ENCODE results near the gene UBR3.

UBR3 gene

DNA sequence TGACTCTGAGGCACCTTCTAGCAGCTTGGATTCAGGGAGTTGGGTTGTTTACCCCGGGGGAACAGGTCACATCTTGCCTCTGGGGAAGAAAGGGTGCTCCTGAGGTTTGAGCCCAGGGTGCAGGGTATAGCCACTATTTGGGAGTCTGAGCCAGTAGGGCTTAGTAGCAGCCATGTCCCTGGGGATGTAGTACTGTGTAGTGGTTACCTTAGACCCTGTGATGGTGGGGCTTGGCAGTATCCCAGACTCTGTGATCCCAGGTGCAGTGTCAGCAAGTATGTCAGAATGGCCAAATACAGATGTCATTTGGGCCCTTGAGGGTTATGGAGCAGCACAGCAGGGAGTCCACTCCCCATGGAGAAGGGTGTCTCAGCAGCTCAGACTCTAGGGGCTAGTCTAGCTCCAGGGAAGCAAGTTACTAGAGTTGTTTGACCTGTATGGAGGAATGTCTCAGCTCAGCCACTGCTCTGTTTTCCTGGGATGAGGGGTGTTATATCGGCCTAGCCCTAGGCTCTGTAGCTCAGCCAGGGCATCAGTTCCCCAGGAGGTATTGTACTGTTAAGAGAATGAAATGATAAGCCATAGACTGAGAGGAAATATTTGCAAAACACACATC lies 151.3 kb downstream of the UBR3 start:
- no peak overlapping the region for H3K4me3 Mint-ChIP-seq
- H3K9me3 Mint-ChIP-seq, result peaks cover 21% of the 10 kb centered on the region
- no peak overlapping the region for H3K27ac Mint-ChIP-seq
- peaks cover 6% of the 10 kb centered on the region for H3K4me1 Mint-ChIP-seq
- DNase-seq (ENCODE audit: low spot score in 2 of 2) (no peak), ATAC-seq (peak; percentile 11)
- H3K36me3 Mint-ChIP-seq, result peaks cover 34% of the 10 kb centered on the region

DNA sequence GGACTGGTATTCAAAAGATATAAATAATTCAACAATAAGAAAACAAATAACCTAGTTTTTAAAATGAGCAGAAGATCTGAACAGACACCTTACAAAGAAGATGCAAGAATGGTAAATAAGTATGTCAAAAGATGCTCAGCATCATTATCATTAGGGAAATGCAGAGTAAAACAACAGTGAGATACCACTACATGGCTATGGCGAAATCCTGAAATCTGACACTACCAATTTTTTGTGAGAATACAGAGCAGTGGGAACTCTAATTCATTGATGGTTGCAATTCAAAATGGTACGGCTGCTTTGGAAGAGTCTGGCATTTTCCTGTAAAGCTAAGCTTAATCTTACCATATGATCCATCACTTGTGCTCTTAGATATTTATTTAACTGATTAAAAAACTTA lies 151.8 kb downstream of the UBR3 start:
- Mint-ChIP-seq H3K9me3 (peaks cover 21% of the 10 kb centered on the region), H3K4me3 (no peak overlapping the region), H3K27ac (no peak overlapping the region), H3K36me3 (peaks cover 34% of the 10 kb centered on the region), H3K4me1 (peaks cover 6% of the 10 kb centered on the region)
- ATAC-seq (no peak), DNase-seq (ENCODE audit: low spot score in 2 of 2) (no peak)

DNA sequence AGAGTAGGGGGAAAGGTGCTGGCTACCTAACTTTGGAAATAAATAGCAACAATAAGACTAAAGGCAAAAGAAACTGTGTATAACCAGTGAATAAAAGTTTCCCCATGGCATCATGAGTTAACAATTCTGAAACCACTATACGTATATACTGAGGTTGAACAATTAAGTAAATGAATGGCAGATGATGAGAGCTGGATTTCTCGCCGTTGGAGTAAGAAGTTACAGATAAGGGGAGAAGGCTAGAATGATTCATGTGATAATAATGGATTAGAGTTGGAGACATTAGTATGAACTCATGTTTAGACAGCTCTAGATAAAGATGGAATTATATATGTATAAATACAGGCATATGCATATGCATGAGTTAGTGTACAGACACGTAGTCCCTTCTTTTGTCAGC lies 152.7 kb downstream of the UBR3 start:
- Mint-ChIP-seq H3K9me3 (peaks cover 17% of the 10 kb centered on the region), H3K36me3 (peaks cover 27% of the 10 kb centered on the region), H3K4me1 (peaks cover 6% of the 10 kb centered on the region), H3K4me3 (no peak overlapping the region), H3K27ac (no peak overlapping the region)
- no peak for DNase-seq (ENCODE audit: low spot score in 2 of 2)
- no peak for ATAC-seq

DNA sequence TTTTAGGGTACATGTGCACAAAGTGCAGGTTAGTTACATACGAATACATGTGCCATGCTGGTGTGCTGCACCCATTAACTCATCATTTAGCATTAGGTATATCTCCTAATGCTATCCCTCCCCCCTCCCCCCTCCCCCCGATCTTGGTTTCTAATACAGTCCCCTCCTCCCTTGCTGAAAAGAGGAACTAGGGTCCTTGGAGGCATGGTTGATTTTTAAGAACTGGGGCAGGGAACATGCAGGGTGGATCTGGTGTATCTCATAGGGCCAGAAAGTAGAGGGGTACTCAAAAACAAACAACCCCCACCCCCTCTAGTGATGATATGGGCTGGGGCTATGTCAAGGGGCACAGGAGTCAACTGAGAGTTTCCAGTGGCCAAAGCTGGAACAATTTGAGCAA lies 153.4 kb downstream of the UBR3 start:
- ATAC-seq, result no peak
- peaks cover 6% of the 10 kb centered on the region for H3K4me1 Mint-ChIP-seq
- H3K27ac Mint-ChIP-seq, result no peak overlapping the region
- H3K4me3 Mint-ChIP-seq, result no peak overlapping the region
- H3K36me3 Mint-ChIP-seq, result peaks cover 21% of the 10 kb centered on the region
- no peak for DNase-seq (ENCODE audit: low spot score in 2 of 2)
- H3K9me3 Mint-ChIP-seq, result peaks cover 11% of the 10 kb centered on the region

DNA sequence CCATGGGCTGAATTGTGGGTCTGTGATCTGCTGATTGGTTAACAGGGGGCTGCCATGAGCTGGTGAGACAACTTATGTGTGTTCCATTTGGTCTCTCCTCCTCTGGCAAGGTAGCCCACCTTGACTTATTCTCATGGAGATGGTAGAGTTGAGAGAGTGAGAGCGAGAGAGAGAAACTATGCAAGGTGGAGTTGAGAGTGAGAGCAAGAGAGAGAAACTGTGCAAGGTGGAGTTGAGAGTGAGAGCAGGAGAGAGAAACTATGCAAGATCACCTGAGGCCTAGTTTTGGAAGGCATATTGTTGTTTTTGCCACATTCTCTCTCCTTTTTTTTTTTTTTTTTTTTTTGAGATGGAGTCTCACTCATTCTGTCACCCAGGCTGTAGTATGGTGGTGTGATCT lies 155.7 kb downstream of the UBR3 start:
- peaks cover 17% of the 10 kb centered on the region for H3K36me3 Mint-ChIP-seq
- DNase-seq (ENCODE audit: low spot score in 2 of 2) (no peak), ATAC-seq (no peak)
- no peak overlapping the region for H3K27ac Mint-ChIP-seq
- peaks cover 6% of the 10 kb centered on the region for H3K4me1 Mint-ChIP-seq
- no peak overlapping the region for H3K4me3 Mint-ChIP-seq
- H3K9me3 Mint-ChIP-seq, result no peaks in the 10 kb centered on the region

DNA sequence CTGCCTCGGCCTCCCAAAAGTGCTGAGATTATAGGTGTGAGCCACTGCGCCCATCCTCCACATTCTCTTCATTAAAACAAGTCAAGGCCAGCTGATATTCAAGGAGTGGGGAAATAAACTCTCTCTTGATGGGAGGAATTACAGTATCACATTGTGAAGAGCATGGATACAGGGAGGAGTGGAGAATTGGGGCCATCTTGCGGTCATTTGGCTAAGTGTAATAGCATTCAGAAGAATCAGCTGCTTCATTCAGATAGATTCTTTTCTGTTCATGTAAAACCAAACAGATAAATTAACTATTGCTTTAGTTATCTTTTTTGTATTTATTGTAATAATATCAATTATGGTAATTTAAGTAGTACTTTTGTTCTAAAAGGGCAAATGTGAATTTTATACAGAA lies 156.3 kb downstream of the UBR3 start:
- ATAC-seq (no peak), DNase-seq (ENCODE audit: low spot score in 2 of 2) (no peak)
- Mint-ChIP-seq H3K36me3 (peaks cover 19% of the 10 kb centered on the region), H3K27ac (no peak overlapping the region), H3K4me1 (peaks cover 6% of the 10 kb centered on the region), H3K4me3 (no peak overlapping the region), H3K9me3 (no peaks in the 10 kb centered on the region)

DNA sequence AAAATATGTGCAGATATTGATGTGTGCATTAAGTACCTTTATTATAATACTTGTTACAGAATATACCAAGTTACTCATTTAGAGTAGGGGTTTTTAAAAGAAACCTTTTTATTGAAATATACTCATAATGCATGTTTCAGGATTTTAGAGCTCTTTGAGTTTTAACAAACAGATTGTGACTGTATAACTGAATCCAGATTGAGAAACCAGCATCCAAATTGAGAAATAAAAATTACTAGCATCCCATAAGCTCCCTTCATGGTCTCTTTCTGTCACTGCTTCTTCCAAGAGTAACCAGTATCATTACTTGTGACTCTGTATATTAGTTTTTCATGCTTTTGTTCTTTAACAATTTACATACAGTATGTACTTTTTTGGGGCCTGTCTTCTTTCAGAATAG lies 156.9 kb downstream of the UBR3 start:
- Mint-ChIP-seq H3K27ac (no peak overlapping the region), H3K36me3 (peaks cover 20% of the 10 kb centered on the region), H3K4me1 (peaks cover 6% of the 10 kb centered on the region), H3K9me3 (no peaks in the 10 kb centered on the region), H3K4me3 (no peak overlapping the region)
- ATAC-seq (no peak), DNase-seq (ENCODE audit: low spot score in 2 of 2) (no peak)

DNA sequence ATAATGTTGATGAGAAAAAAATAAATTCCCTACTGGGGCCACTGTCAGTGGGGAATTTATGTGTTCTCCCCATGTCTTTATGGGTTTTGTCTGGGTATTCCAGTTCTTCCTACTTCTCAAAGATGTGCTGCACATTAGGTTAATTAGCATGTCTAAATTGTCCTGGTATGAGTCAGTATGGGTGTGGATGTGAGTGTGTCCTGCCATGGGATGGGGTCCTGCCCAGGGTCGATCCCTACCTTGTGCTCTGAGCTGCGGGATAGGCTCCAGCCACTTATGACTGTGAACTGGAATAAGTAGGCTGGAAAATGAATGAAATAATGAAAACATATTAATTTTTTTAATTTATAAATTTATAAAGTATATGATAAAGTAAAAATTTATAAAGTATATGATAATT lies 167.5 kb downstream of the UBR3 start:
- Mint-ChIP-seq H3K27ac (no peak overlapping the region), H3K9me3 (no peaks in the 10 kb centered on the region), H3K36me3 (peaks cover 18% of the 10 kb centered on the region), H3K4me1 (no peaks in the 10 kb centered on the region), H3K4me3 (no peak overlapping the region)
- DNase-seq (ENCODE audit: low spot score in 2 of 2), result no peak
- ATAC-seq, result no peak

DNA sequence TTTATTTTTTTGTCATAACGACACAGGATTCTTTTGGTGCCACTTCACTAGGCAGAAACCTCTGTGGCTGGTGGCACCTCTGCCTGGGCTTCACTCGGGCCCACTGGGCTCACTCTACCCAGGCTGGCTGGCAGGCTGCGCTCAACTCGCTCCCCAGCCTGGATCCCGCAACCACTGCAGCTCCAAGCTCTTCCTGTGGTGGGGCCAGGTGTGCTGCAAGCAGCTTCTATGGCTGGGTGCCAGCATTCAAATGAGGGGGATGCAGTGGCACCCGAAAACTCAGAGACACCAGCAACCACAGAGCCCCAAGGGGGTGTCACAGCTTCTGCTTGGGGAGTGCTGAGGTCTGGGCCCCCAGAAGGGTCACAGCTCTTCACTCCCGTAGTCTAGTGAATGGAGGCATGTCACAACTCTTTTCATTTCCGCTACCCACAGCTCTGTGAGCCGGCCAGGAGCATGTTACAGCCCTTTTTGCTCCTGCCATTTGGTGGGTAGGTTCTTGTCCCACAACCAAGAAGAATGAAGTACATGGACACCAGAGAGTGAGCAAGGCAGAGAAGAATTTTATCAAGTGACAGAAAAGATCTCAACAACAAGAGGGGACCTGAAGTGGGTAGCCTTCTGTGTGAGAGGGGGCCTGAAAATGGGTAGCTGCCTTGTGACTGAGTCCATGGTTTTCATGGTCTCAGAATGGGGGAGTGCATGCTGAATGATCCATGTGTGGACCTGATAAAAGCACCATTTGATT lies 170.1 kb downstream of the UBR3 start:
- H3K9me3 Mint-ChIP-seq, result no peaks in the 10 kb centered on the region
- H3K4me3 Mint-ChIP-seq, result no peak overlapping the region
- peaks cover 32% of the 10 kb centered on the region for H3K36me3 Mint-ChIP-seq
- ATAC-seq (no peak), DNase-seq (ENCODE audit: low spot score in 2 of 2) (no peak)
- H3K27ac Mint-ChIP-seq, result no peak overlapping the region
- H3K4me1 Mint-ChIP-seq, result no peaks in the 10 kb centered on the region

DNA sequence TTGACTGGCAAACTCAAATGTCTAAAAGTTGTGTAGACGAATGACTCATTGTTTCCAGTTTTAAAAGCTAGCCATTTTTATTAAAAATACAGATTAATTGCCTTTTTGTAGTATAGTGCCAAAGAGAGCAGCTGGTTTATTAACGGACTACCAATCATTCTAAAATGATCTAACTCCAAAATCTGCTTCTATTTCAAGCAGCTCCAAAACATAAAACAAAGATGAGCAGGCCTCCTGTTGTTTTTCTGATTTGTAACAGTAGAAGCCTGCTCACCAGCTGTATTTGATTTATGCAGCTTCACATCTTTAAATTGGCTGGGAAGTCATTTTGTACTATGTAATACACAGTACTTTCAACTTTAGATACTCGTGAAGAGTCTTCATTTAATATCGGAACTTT lies 171.8 kb downstream of the UBR3 start:
- peaks cover 32% of the 10 kb centered on the region for H3K36me3 Mint-ChIP-seq
- no peaks in the 10 kb centered on the region for H3K4me1 Mint-ChIP-seq
- ATAC-seq, result no peak

DNA sequence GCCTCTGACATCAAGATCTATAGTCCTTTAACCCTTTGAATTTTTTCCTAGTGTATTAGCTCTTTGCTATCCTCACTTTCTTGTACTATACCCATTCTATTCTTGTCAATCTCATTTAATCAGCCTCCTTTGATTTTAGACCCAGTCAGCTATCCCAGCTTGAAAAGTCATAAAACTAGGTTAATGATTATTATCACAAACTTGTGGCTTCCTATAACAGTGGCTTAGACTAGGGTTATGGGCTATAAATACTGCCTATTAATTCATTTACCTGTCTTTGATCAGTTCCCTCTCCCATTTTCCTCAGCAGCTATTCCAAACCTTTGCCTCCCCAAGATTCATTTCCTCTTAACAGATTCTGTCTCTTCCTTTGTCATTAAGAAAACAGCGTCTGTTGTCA lies 174.8 kb downstream of the UBR3 start:
- Mint-ChIP-seq H3K4me3 (no peak overlapping the region), H3K36me3 (peaks cover 40% of the 10 kb centered on the region), H3K27ac (no peak overlapping the region), H3K4me1 (no peaks in the 10 kb centered on the region), H3K9me3 (no peaks in the 10 kb centered on the region)
- DNase-seq (ENCODE audit: low spot score in 2 of 2) (no peak), ATAC-seq (no peak)

More for the DNA sequence above, 171.8 kb downstream of the UBR3 start:
- DNase-seq (ENCODE audit: low spot score in 2 of 2), result no peak
- Mint-ChIP-seq H3K27ac (no peak overlapping the region), H3K9me3 (no peaks in the 10 kb centered on the region), H3K4me3 (no peak overlapping the region)

DNA sequence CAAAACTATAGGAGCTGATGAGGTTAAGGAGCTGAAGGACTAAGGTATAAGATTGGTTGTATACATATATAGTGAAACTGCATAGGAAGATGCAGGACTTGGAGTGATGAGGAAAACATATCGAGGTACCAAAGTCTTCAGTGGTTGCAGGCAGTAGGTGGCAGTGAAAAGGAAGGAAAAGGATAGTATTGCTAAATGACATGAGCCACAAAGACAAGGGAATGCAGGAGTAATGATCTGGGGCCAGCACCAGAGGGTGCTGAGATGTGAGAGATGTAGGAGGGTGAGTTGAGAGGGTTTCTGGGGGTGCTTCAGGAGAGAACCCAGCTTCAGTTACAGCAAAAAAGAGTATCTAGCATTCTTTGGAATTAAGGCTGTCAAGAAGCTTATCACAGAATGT lies 178.4 kb downstream of the UBR3 start:
- no peak overlapping the region for H3K4me3 Mint-ChIP-seq
- no peak overlapping the region for H3K27ac Mint-ChIP-seq
- no peaks in the 10 kb centered on the region for H3K4me1 Mint-ChIP-seq
- H3K36me3 Mint-ChIP-seq, result peaks cover 53% of the 10 kb centered on the region
- no peak for ATAC-seq
- no peak for DNase-seq (ENCODE audit: low spot score in 2 of 2)
- no peaks in the 10 kb centered on the region for H3K9me3 Mint-ChIP-seq

DNA sequence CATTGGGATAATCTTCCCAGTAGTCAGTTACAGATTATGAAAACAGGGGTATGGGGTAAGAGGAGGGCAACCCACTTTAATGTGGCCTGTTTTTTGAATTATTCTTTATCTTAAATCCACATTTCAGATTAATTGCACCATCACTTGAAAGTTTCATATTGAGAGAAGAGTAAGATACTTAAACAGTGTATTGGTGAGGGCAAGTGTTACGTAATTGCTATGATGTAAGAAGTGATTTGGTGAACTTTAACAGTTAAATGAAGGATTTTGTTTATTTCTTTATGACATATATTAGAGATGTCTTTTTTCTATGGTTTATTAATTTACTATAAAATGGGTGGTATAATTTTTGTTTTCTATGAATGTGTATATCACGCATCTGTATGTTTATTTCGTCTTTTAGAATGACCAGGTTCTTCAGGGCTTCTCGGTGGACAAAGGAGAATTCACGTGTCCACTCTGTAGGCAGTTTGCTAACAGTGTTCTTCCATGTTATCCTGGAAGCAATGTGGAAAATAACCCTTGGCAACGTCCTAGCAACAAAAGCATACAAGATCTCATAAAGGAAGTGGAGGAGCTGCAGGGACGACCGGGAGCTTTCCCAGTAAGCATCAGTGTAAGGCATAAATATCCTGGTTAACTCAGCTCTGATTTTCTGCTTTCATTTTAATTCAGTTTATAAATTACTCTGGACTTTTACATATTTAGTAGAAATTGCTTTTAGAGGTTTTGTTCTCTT lies 179.5 kb downstream of the UBR3 start:
- no peaks in the 10 kb centered on the region for H3K9me3 Mint-ChIP-seq
- no peak for ATAC-seq

DNA sequence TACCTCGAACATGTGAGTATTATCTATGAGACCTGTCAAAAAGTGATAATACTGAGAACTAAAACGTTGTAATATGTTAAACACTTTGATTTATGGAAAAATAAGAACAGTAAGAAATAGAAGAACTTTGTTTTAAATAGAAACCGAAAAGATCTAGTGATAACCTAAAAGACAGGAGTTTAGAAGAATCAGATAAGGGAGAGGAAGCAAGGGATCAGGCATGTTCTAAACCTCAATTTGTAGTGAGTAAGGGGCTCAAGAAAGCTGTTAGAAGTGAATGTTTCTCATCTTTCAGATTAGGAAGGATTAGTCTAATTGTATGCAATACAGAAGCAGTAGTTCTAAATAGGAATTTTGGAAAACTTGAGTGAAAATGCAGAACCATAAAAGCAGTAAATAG lies 182.0 kb downstream of the UBR3 start:
- no peaks in the 10 kb centered on the region for H3K9me3 Mint-ChIP-seq
- ATAC-seq (no peak), DNase-seq (ENCODE audit: low spot score in 2 of 2) (no peak)
- peaks cover 48% of the 10 kb centered on the region for H3K36me3 Mint-ChIP-seq
- no peaks in the 10 kb centered on the region for H3K4me1 Mint-ChIP-seq
- H3K4me3 Mint-ChIP-seq, result no peak overlapping the region
- no peak overlapping the region for H3K27ac Mint-ChIP-seq

More for the DNA sequence above, 179.5 kb downstream of the UBR3 start:
- H3K4me1 Mint-ChIP-seq, result no peaks in the 10 kb centered on the region
- peaks cover 46% of the 10 kb centered on the region for H3K36me3 Mint-ChIP-seq
- no peak for DNase-seq (ENCODE audit: low spot score in 2 of 2)
- H3K4me3 Mint-ChIP-seq, result no peak overlapping the region
- H3K27ac Mint-ChIP-seq, result no peak overlapping the region

DNA sequence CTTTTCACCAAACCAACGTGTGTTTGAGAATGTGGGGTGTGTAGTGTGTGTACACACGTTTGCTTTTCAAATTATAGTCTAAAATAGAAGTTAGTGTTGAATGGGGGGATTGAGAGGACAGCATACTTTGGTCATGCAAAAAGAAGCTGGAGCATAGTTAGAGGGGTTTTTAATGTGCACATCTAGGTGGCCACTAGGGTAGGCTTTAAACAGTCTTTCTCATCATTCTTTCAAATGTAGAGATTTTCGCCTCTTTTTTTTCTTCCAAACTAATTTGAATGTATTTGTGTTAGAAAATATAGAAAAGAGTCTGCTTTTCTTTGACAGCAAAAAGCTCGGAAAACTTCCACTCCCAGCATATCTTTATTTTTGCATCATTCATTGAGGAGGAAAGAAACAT lies 185.5 kb downstream of the UBR3 start:
- DNase-seq (ENCODE audit: low spot score in 2 of 2) (no peak), ATAC-seq (no peak)
- Mint-ChIP-seq H3K4me1 (no peaks in the 10 kb centered on the region), H3K4me3 (no peak overlapping the region), H3K27ac (no peak overlapping the region), H3K36me3 (peaks cover 26% of the 10 kb centered on the region), H3K9me3 (no peaks in the 10 kb centered on the region)
